K562 (cell line): ENCODE data around the gene TMEM11.

Source experiments
- CBFA2T2 ChIP-seq: fragments of 450-650 bp; conservative IDR thresholded peaks from 2 replicates; pipeline ENCODE4 v1.6.1; 2017; ENCODE audit warnings: mild to moderate bottlenecking
- CREB1 ChIP-seq, 2 experiments: sonication (generic) in 1 of 2; formaldehyde crosslinking in 1 of 2; IDR thresholded peaks; 2 replicates each; pipeline versions ENCODE4 v1.6.1 to v1.8.0; 2012 to 2022; ENCODE audit warnings: inconsistent platforms in 1 of 2, mild to moderate bottlenecking in 1 of 2, missing genetic modification reagents in 1 of 2, moderate library complexity in 1 of 2
- JUND ChIP-seq, 2 experiments: IDR thresholded peaks; 2 replicates in 1 of 2; 3 replicates in 1 of 2; pipeline ENCODE4 v1.6.1; 2011; ENCODE audit warnings: borderline replicate concordance in 2 of 2, low read depth in 2 of 2, low read length in 2 of 2, improper control_type of control experiment in 1 of 2, missing biosample characterization in 1 of 2, missing genetic modification characterization in 1 of 2, missing genetic modification reagents in 1 of 2
- LARP7 ChIP-seq: fragments of 450-650 bp; IDR thresholded peaks from 2 replicates; pipeline ENCODE4 v1.6.1; 2016
- MAZ ChIP-seq, 2 experiments: fragments of 450-650 bp in 1 of 2; sonication (generic) in 1 of 2; formaldehyde crosslinking; IDR thresholded peaks in 1 of 2; conservative IDR thresholded peaks in 1 of 2; 2 replicates each; pipeline versions ENCODE4 v1.4.0 to v1.5.0; 2020; ENCODE audit warnings: mild to moderate bottlenecking in 1 of 2, missing genetic modification reagents in 1 of 2
- POLR2A ChIP-seq: fragments of 450-650 bp; conservative IDR thresholded peaks from 2 replicates; pipeline ENCODE4 v1.6.1; 2016
- POLR2AphosphoS5 ChIP-seq: IDR thresholded peaks from 2 replicates; pipeline ENCODE4 v1.6.1; 2011; ENCODE audit warnings: mild to moderate bottlenecking, low read depth, low read length, moderate library complexity; ENCODE audit not compliant: control insufficient read depth, insufficient read depth
- SMARCA5 ChIP-seq: fragments of 450-650 bp; IDR thresholded peaks from 2 replicates; pipeline ENCODE4 v1.6.1; 2016
- ZNF778 ChIP-seq: fragments of 450-650 bp; formaldehyde crosslinking; IDR thresholded peaks from 2 replicates; pipeline ENCODE4 v1.4.0; 2020; ENCODE audit warnings: mild to moderate bottlenecking, moderate library complexity
- TF ChIP-seq, protein P1 (sequence below): fragments of 450-650 bp; IDR thresholded peaks from 2 replicates; pipeline ENCODE4 v1.6.1; 2016; ENCODE audit warnings: low read depth
- TF ChIP-seq, protein P2 (sequence below), 3 experiments: IDR thresholded peaks in 2 of 3; conservative IDR thresholded peaks in 1 of 3; 2 replicates each; pipeline ENCODE4 v1.5.1; 2011 to 2012; ENCODE audit warnings: low read length in 3 of 3, mild to moderate bottlenecking in 3 of 3, control low read depth in 2 of 3, improper control_type of control experiment in 1 of 3, inconsistent platforms in 1 of 3, low read depth in 1 of 3, mixed read lengths in 1 of 3, moderate library complexity in 1 of 3; ENCODE audit not compliant: insufficient read depth in 2 of 3
- TF ChIP-seq, protein P3 (sequence below): sonication (generic); formaldehyde crosslinking; IDR thresholded peaks from 2 replicates; pipeline ENCODE4 v1.8.1; 2022; ENCODE audit warnings: missing genetic modification reagents
- TF ChIP-seq, protein P4 (sequence below), 2 experiments: fragments of 450-650 bp; formaldehyde crosslinking in 1 of 2; IDR thresholded peaks; 2 replicates each; pipeline versions ENCODE4 v1.4.0 to v1.6.1; 2014 to 2020; ENCODE audit warnings: mild to moderate bottlenecking in 2 of 2, borderline replicate concordance in 1 of 2, low read depth in 1 of 2

DNA sequence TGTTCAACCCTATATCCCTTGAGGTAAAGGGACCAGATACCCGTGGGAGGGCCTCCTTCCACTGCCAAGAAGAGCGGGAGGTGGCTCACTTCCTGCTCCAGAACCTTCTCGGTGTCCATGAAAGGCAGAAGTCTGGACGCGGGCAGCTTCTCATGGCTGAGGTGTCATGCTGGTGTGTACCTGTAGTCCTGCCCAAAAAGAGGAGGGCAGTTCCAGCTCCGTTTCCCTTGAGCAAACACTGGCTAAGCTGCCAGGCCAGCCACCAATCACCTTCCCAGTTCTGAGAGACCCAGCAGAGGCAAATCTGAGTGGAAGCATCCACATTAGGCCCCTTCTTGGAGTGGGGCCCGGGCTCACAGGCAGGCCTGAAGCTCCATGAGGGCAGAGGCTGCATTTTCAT is 5.6 kb downstream of the TMEM11 start:
- TF ChIP-seq, protein P1, sequence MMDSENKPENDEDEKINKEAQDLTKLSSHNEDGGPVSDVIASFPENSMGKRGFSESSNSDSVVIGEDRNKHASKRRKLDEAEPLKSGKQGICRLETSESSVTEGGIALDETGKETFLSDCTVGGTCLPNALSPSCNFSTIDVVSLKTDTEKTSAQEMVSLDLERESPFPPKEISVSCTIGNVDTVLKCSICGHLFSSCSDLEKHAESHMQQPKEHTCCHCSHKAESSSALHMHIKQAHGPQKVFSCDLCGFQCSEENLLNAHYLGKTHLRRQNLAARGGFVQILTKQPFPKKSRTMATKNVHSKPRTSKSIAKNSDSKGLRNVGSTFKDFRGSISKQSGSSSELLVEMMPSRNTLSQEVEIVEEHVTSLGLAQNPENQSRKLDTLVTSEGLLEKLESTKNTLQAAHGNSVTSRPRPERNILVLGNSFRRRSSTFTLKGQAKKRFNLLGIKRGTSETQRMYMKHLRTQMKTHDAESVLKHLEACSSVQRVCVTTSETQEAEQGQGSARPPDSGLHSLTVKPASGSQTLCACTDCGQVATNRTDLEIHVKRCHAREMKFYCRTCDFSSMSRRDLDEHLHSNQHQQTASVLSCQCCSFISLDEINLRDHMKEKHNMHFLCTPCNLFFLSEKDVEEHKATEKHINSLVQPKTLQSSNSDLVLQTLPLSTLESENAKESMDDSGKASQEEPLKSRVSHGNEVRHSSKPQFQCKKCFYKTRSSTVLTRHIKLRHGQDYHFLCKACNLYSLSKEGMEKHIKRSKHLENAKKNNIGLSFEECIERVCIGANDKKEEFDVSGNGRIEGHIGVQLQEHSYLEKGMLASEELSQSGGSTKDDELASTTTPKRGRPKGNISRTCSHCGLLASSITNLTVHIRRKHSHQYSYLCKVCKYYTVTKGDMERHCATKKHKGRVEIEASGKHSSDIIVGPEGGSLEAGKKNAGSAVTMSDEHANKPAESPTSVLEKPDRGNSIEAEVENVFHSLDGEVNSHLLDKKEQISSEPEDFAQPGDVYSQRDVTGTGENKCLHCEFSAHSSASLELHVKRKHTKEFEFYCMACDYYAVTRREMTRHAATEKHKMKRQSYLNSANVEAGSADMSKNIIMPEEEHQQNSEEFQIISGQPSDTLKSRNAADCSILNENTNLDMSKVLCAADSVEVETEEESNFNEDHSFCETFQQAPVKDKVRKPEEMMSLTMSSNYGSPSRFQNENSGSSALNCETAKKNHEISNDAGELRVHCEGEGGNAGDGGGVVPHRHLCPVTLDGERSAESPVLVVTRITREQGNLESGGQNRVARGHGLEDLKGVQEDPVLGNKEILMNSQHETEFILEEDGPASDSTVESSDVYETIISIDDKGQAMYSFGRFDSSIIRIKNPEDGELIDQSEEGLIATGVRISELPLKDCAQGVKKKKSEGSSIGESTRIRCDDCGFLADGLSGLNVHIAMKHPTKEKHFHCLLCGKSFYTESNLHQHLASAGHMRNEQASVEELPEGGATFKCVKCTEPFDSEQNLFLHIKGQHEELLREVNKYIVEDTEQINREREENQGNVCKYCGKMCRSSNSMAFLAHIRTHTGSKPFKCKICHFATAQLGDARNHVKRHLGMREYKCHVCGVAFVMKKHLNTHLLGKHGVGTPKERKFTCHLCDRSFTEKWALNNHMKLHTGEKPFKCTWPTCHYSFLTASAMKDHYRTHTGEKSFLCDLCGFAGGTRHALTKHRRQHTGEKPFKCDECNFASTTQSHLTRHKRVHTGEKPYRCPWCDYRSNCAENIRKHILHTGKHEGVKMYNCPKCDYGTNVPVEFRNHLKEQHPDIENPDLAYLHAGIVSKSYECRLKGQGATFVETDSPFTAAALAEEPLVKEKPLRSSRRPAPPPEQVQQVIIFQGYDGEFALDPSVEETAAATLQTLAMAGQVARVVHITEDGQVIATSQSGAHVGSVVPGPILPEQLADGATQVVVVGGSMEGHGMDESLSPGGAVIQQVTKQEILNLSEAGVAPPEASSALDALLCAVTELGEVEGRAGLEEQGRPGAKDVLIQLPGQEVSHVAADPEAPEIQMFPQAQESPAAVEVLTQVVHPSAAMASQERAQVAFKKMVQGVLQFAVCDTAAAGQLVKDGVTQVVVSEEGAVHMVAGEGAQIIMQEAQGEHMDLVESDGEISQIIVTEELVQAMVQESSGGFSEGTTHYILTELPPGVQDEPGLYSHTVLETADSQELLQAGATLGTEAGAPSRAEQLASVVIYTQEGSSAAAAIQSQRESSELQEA, result no peak
- TF ChIP-seq, protein P2, sequence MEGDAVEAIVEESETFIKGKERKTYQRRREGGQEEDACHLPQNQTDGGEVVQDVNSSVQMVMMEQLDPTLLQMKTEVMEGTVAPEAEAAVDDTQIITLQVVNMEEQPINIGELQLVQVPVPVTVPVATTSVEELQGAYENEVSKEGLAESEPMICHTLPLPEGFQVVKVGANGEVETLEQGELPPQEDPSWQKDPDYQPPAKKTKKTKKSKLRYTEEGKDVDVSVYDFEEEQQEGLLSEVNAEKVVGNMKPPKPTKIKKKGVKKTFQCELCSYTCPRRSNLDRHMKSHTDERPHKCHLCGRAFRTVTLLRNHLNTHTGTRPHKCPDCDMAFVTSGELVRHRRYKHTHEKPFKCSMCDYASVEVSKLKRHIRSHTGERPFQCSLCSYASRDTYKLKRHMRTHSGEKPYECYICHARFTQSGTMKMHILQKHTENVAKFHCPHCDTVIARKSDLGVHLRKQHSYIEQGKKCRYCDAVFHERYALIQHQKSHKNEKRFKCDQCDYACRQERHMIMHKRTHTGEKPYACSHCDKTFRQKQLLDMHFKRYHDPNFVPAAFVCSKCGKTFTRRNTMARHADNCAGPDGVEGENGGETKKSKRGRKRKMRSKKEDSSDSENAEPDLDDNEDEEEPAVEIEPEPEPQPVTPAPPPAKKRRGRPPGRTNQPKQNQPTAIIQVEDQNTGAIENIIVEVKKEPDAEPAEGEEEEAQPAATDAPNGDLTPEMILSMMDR (IDR thresholded peaks at IDR 0.05 in 2 of 3, conservative IDR thresholded peaks at IDR 0.05 in 1 of 3; ENCODE audit: insufficient read depth in 2 of 3, low read depth in 1 of 3, low read length in 3 of 3), result no peak
- TF ChIP-seq ZNF778 (CRISPR knock-in tag), result no peak
- TF ChIP-seq POLR2A, result no peak
- no peak for TF ChIP-seq SMARCA5
- TF ChIP-seq, protein P3, sequence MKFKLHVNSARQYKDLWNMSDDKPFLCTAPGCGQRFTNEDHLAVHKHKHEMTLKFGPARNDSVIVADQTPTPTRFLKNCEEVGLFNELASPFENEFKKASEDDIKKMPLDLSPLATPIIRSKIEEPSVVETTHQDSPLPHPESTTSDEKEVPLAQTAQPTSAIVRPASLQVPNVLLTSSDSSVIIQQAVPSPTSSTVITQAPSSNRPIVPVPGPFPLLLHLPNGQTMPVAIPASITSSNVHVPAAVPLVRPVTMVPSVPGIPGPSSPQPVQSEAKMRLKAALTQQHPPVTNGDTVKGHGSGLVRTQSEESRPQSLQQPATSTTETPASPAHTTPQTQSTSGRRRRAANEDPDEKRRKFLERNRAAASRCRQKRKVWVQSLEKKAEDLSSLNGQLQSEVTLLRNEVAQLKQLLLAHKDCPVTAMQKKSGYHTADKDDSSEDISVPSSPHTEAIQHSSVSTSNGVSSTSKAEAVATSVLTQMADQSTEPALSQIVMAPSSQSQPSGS (CRISPR knock-in tag), result no peak
- TF ChIP-seq, protein P4, sequence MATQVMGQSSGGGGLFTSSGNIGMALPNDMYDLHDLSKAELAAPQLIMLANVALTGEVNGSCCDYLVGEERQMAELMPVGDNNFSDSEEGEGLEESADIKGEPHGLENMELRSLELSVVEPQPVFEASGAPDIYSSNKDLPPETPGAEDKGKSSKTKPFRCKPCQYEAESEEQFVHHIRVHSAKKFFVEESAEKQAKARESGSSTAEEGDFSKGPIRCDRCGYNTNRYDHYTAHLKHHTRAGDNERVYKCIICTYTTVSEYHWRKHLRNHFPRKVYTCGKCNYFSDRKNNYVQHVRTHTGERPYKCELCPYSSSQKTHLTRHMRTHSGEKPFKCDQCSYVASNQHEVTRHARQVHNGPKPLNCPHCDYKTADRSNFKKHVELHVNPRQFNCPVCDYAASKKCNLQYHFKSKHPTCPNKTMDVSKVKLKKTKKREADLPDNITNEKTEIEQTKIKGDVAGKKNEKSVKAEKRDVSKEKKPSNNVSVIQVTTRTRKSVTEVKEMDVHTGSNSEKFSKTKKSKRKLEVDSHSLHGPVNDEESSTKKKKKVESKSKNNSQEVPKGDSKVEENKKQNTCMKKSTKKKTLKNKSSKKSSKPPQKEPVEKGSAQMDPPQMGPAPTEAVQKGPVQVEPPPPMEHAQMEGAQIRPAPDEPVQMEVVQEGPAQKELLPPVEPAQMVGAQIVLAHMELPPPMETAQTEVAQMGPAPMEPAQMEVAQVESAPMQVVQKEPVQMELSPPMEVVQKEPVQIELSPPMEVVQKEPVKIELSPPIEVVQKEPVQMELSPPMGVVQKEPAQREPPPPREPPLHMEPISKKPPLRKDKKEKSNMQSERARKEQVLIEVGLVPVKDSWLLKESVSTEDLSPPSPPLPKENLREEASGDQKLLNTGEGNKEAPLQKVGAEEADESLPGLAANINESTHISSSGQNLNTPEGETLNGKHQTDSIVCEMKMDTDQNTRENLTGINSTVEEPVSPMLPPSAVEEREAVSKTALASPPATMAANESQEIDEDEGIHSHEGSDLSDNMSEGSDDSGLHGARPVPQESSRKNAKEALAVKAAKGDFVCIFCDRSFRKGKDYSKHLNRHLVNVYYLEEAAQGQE (IDR thresholded peaks at IDR 0.05; ENCODE audit: borderline replicate concordance), result no peak
- TF ChIP-seq, protein P4 (CRISPR knock-in tag; IDR thresholded peaks at IDR 0.05; ENCODE audit: low read depth), result no peak
- no peak for TF ChIP-seq MAZ (CRISPR knock-in tag; conservative IDR thresholded peaks at IDR 0.05 in 1 of 2, IDR thresholded peaks at IDR 0.05 in 1 of 2)
- TF ChIP-seq CBFA2T2, result no peak
- no peak for TF ChIP-seq CREB1 (IDR thresholded peaks at IDR 0.05)
- TF ChIP-seq CREB1 (CRISPR knock-in tag; IDR thresholded peaks at IDR 0.05), result no peak
- TF ChIP-seq JUND (IDR thresholded peaks at IDR 0.05; ENCODE audit: borderline replicate concordance, low read depth, low read length), result no peak
- TF ChIP-seq JUND (tag; IDR thresholded peaks at IDR 0.05; ENCODE audit: borderline replicate concordance, low read depth, low read length), result no peak
- TF ChIP-seq POLR2AphosphoS5, result no peak
- no peak for TF ChIP-seq LARP7
